IPS DF 6.9 (cell line): ENCODE measurements around the gene COX5A.
"Not testable (repeated sequence)": the region's sequence is repeated elsewhere in the genome, so short reads cannot be mapped to it uniquely, and the experiment has no call there.

Experiments used
- DNase-seq: peaks from one replicate; pipeline ENCODE4 v3.0.0-alpha.2; 2013; ENCODE audit warnings: low read depth, low spot score
- H3K27ac ChIP-seq: one replicate; pipeline ENCODE4 v1.5.1; 2013; ENCODE audit warnings: low read length, control low read depth
- H3K27me3 ChIP-seq: 2 replicates; pipeline ENCODE4 v1.6.1; 2013; ENCODE audit warnings: mild to moderate bottlenecking, low read length; ENCODE audit not compliant: control insufficient read depth, insufficient read depth
- H3K36me3 ChIP-seq: 2 replicates; pipeline ENCODE4 v1.6.1; 2013; ENCODE audit warnings: low read length; ENCODE audit not compliant: control insufficient read depth, insufficient read depth
- H3K4me1 ChIP-seq: 2 replicates; pipeline ENCODE4 v1.6.1; 2013; ENCODE audit warnings: low read length; ENCODE audit not compliant: control insufficient read depth, insufficient read depth
- H3K4me3 ChIP-seq: 2 replicates; pipeline ENCODE4 v1.5.1; 2013; ENCODE audit warnings: mild to moderate bottlenecking, low read length
- H3K9me3 ChIP-seq: 2 replicates; pipeline ENCODE4 v1.6.1; 2013; ENCODE audit warnings: low read length, inconsistent platforms; ENCODE audit not compliant: control insufficient read depth, insufficient read depth
- WGBS: extraction: QIAGEN DNeasy Blood & Tissue Kit; methylation state at CpG from one replicate; pipeline ENCODE4 v1.1.7; 2013; ENCODE audit warnings: mixed read lengths, missing lambda C conversion rate; ENCODE audit not compliant: insufficient read length, insufficient coverage; 5-methylcytosine and 5-hydroxymethylcytosine counted together

Gene COX5A

DNA sequence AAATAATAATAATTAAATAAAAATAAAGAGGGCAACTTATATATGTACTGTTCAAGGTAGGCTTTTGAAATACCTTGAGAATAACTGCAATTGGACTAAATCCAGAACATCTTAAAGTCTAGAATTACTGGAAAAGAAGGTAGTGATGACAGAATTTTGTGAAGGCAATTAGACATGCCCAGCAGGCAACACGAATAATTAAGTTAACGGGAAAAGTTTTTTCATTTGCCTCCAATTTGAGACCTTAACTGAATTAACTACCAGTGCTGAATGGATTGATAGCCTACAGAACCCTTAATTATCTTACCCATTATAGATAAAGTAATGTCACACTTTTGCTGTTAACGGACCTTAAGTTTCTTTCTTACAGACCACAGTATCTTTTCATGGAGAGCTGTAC, 13.3 kb downstream of the COX5A start:
- peaks cover 12% of the 10 kb centered on the region for H3K36me3 ChIP-seq
- H3K4me3 ChIP-seq = no peak overlapping the region
- H3K9me3 ChIP-seq = no peaks in the 10 kb centered on the region
- no peak overlapping the region for H3K27ac ChIP-seq
- H3K27me3 ChIP-seq = no peaks in the 10 kb centered on the region
- H3K4me1 ChIP-seq = no peaks in the 10 kb centered on the region
- no peak for DNase-seq
- WGBS = no CpG with 5 or more reads among the region's 3 CpGs

DNA sequence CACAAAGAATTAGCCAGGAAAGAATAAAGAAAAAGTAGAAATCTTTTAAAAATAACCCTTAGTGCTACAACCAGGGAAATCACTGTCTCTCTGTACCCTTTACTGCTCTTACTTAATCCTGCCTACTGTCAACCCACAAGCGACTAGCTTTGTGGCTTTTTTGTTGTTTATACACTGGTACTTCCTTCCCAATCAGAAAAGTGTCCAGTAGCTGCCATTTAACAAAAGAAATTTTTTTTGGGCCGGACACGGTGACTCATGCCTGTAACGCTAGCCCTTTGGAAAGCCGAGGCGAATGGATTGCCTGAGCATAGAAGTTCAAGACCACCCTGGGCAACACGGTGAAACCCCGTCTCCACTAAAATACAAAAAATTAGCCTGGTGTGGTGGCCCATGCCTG, 17.4 kb downstream of the COX5A start:
- no peak overlapping the region for H3K27ac ChIP-seq
- WGBS = no CpG with 5 or more reads among the region's 8 CpGs
- DNase-seq = no peak
- peaks cover 8% of the 10 kb centered on the region; the same call in 1 of the 2 replicates for H3K36me3 ChIP-seq
- no peaks in the 10 kb centered on the region for H3K27me3 ChIP-seq
- H3K4me1 ChIP-seq = no peaks in the 10 kb centered on the region
- H3K4me3 ChIP-seq = no peak overlapping the region
- no peaks in the 10 kb centered on the region for H3K9me3 ChIP-seq

DNA sequence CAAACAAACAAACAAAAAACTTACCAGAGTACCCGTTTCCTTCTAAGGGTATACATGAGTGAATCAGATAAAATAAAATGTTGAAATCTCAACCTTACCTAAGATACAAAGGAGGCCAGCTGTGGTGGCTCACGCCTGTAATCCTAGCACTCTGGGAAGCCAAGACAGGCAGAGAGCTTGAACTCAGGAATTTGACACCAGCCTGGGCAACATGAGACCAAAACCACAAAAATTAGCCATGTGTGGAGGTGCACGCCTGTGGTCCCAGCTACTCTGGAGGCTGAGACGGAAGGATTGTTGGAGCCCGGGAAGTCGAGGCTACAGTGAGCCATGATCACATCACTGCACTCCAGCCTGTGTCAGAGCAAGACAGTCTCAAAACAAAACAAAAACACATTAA, 20.2 kb downstream of the COX5A start:
- H3K4me1 ChIP-seq = no peaks in the 10 kb centered on the region
- peaks cover 8% of the 10 kb centered on the region; the same call in 1 of the 2 replicates for H3K36me3 ChIP-seq
- H3K9me3 ChIP-seq = no peaks in the 10 kb centered on the region
- H3K27ac ChIP-seq = no peak overlapping the region
- DNase-seq = no peak
- no peak overlapping the region for H3K4me3 ChIP-seq
- no peaks in the 10 kb centered on the region for H3K27me3 ChIP-seq
- no CpG with 5 or more reads among the region's 6 CpGs for WGBS

- H3K27ac ChIP-seq, H3K9me3 ChIP-seq, DNase-seq, H3K36me3 ChIP-seq, H3K27me3 ChIP-seq, H3K4me1 ChIP-seq, H3K4me3 ChIP-seq: not testable (repeated sequence)
- WGBS = no CpG with 5 or more reads among the region's 8 CpGs
Observed at GRCh38 chr15:74913799-74914198, 24.1 kb downstream of the COX5A start.

DNA sequence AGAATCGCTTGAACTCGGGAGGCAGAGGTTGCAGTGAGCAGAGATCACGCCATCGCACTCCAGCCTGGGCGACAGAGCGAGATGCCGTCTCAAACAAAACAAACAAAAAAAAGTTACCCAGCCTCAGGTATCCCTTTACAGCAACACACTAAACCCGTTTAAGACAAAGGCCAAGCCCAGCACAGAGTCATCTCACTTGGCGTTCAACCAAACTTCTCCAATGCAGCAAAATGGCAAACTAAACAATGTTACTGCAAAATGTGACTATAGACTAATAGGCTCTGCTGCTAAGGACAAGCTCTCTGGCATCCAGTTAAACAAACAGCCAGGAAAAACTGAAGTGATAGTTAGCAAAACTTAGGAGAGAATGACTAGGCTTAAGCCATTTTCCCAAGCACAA, 24.8 kb downstream of the COX5A start:
- no CpG with 5 or more reads among the region's 9 CpGs for WGBS

GRCh38 chr15:74908635-74909034, 29.2 kb downstream of the COX5A start:
- WGBS = no CpG with 5 or more reads among the region's 4 CpGs
- no peak for DNase-seq
- Histone ChIP-seq H3K36me3 (peaks cover 9% of the 10 kb centered on the region; the same call in 1 of the 2 replicates), H3K27ac (no peak overlapping the region), H3K4me3 (no peak overlapping the region), H3K4me1 (no peaks in the 10 kb centered on the region), H3K9me3 (no peaks in the 10 kb centered on the region), H3K27me3 (no peaks in the 10 kb centered on the region)

More for the DNA sequence above, 24.8 kb downstream of the COX5A start:
- Histone ChIP-seq H3K4me1 (no peaks in the 10 kb centered on the region), H3K27ac (no peak overlapping the region), H3K4me3 (no peak overlapping the region), H3K36me3 (peaks cover 3% of the 10 kb centered on the region; the same call in 1 of the 2 replicates), H3K9me3 (no peaks in the 10 kb centered on the region), H3K27me3 (no peaks in the 10 kb centered on the region)
- DNase-seq = no peak

DNA sequence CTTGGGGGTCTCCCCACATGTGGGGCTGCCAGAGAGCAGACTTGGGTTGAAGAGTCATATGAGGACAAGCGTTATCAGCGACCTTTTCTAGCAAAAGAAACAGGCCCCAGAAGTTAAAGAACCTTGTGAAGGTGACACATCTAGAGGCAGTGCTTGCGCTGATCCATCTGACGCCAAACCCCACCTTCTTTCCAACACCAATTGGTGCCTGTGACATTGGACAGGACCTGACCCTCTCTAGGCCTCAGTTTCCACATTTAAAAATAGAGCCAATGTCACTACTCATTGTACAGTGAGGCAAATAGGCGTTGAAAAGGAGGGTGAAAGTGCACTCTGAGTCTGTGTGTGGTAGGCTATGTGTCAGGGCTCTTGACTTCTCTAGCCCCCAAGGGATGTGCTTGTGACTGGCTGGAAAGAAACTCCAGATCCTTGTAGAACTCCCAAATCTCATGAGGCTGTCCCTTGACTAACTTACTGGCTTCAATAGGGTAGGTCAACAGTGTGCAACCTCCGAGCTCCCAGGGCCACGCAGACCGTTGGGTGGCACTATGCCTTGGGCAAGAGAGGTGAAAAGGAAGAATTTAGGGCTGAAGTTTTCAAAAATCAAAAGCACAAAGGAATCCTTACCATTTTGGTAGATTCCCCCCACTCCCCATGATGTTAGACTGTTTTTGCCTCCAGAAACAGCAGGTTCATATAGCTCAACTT, 30.6 kb downstream of the COX5A start:
- WGBS = no CpG with 5 or more reads among the region's 8 CpGs
- H3K27ac ChIP-seq = no peak overlapping the region
- peak overlapping the region; percentile 95; the same call in 1 of the 2 replicates for H3K4me3 ChIP-seq
- DNase-seq = no peak
- H3K4me1 ChIP-seq = no peaks in the 10 kb centered on the region
- H3K9me3 ChIP-seq = no peaks in the 10 kb centered on the region
- no peaks in the 10 kb centered on the region for H3K27me3 ChIP-seq
- H3K36me3 ChIP-seq = peaks cover 13% of the 10 kb centered on the region; the same call in 1 of the 2 replicates

- Histone ChIP-seq H3K9me3 (no peaks in the 10 kb centered on the region), H3K36me3 (peaks cover 14% of the 10 kb centered on the region; the same call in 1 of the 2 replicates), H3K4me3 (peak within 1 kb of the TSS; percentile 95), H3K27me3 (no peaks in the 10 kb centered on the region), H3K4me1 (no peaks in the 10 kb centered on the region), H3K27ac (no peak within 1 kb of the TSS)
- WGBS = no CpG with 5 or more reads among the region's 74 CpGs
- DNase-seq = peak; percentile 55
Observed at GRCh38 chr15:74906450-74907162, 31.3 kb downstream of the COX5A start, which contains the start of gene FAM219B. Gene FAM219B (minus strand): TSS chr15:74906851. CDS start chr15:74906800, 51 bp downstream.

- peak overlapping the region; percentile 95 for H3K4me3 ChIP-seq
- no peaks in the 10 kb centered on the region for H3K9me3 ChIP-seq
- H3K36me3 ChIP-seq = peaks cover 14% of the 10 kb centered on the region; the same call in 1 of the 2 replicates
- H3K4me1 ChIP-seq = no peaks in the 10 kb centered on the region; the same call in 1 of the 2 replicates
- DNase-seq = no peak
- WGBS = no CpG with 5 or more reads among the region's 20 CpGs
- no peaks in the 10 kb centered on the region for H3K27me3 ChIP-seq
- H3K27ac ChIP-seq = no peak overlapping the region
Observed at GRCh38 chr15:74906067-74906449, 31.8 kb downstream of the COX5A start.

DNA sequence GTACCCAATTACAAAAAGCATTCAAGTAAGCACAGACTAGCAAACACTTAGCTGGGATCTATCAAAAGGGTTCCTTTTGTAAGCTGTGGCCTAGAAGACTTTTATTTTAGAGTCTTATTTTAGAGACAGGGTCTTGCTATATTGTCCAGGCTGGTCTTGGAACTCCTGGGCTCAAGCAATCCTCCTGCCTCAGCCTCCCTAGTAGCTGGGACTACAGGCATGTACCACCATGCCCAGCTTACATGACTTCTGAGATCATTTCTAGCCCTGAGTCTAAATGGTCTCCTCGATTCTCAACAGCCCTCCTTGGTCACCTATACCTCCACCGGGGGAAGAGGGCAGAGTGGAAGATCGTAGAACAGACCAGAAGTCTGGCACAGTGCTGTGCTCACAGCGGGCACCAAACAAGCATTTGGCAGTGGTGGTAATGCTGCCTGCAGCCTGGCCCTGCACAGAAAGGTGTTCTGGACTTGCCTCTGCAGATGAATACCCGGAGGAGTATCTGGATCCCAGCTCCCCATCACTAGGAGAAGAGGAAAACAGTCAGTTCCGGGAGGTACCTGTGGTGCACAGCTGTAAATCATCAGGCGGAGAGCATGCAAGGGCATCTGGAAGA, 33.6 kb downstream of the COX5A start:
- no peak overlapping the region for H3K27ac ChIP-seq
- no peak overlapping the region for H3K4me3 ChIP-seq
- WGBS = no CpG with 5 or more reads among the region's 7 CpGs
- no peaks in the 10 kb centered on the region; the same call in 1 of the 2 replicates for H3K4me1 ChIP-seq
- no peaks in the 10 kb centered on the region for H3K9me3 ChIP-seq
- H3K36me3 ChIP-seq = peaks cover 22% of the 10 kb centered on the region; the same call in 1 of the 2 replicates
- no peaks in the 10 kb centered on the region for H3K27me3 ChIP-seq
- DNase-seq = no peak
